ENCODE results near the gene PITX3.
"Not testable (repeated sequence)": the region's sequence is repeated elsewhere in the genome, so short reads cannot be mapped to it uniquely, and the experiment has no call there.

The PITX3 gene

DNA sequence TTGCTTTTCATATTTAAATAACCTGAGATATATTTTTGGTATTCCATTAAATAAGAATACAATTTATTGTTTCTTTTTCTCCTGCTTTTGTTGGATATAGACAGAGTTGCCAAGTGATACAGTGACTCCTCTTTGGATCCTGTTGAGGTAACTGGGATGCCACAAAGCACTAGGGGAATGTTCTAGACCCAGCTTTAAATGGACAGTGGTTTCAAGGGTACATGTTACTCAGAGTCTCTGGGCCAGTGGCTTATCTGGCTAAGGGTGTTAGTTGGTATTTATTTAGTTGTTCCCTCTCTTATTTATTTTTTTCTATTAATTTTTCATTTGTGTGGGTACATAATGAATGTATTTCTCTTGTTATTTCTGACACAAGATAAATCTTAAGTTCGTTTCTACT lies 13.1 kb upstream of the PITX3 start:
- no peak for DNase-seq

DNA sequence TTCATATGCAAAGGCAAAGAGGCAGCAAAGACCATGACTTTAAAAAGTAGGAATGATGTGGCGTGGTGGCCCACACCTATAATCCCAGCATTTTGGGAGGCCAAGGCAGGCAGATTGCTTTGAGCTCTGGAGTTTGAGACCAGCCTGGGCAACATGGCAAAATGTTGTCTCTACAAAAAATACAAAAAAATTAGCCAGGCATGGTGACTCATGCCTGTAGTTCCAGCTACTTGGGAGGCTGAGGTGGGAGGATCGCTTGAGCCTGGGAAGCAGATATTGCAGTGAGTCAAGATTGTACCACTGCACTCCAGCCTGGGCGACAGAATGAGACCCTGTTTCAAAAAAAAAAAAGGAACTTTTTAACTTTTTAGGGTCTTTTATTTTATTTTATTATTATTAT lies 11.2 kb upstream of the PITX3 start:
- DNase-seq: not testable (repeated sequence)

DNA sequence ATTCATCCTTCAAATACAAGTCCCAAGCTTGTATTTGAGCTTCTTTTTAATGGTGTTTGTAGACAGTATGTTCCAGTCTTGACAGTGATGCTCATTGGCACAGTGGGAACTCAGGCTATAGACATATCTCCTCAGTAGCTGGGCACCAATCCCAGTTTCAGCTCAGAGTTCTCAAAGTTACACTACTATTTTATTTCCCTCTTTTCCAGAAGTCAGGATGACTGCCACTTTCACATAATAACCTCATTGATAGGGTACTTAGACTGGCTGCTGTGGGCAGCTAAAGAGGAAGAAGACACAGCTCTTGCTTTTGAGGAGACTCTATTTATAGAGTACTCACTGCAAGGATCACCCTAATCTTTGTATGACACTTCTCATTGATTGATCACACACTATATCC lies 6.4 kb upstream of the PITX3 start:
- no peak for DNase-seq

DNA sequence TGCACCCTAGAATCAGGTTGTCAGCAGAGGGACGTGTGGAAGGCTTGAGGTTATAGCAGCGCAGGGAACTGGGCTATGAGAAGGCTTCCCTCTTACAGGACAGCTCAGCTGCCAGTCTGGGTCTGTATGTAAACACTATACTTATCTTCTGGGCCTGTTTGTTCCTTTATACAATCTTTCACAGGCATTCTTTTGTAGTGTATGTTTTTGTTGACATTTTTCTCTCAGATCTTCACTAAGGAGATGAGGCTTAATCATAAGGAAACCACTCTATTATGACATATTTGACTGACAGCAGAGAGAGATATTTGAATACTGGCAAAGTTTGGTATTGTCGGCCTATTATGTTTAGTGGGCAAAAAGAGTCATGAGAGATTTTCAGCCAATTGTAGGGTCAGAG lies 4.9 kb upstream of the PITX3 start:
- no peak for DNase-seq

DNA sequence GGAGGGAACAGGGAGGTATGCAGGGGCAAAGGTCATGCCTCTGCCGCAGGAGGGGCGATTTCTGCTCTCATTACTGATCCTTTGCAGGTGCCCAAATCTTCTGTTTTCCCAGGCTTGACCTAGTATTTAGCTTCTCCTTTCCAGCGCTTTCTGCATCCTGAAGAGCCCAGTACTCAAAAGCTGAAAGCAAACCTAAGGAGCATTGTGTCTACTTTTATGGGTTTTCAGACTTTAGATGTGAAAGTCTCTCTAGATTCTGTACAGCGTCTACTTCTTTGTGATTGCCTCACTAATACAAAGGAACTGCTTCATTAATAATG lies 4.6 kb upstream of the PITX3 start:
- DNase-seq: no peak

DNA sequence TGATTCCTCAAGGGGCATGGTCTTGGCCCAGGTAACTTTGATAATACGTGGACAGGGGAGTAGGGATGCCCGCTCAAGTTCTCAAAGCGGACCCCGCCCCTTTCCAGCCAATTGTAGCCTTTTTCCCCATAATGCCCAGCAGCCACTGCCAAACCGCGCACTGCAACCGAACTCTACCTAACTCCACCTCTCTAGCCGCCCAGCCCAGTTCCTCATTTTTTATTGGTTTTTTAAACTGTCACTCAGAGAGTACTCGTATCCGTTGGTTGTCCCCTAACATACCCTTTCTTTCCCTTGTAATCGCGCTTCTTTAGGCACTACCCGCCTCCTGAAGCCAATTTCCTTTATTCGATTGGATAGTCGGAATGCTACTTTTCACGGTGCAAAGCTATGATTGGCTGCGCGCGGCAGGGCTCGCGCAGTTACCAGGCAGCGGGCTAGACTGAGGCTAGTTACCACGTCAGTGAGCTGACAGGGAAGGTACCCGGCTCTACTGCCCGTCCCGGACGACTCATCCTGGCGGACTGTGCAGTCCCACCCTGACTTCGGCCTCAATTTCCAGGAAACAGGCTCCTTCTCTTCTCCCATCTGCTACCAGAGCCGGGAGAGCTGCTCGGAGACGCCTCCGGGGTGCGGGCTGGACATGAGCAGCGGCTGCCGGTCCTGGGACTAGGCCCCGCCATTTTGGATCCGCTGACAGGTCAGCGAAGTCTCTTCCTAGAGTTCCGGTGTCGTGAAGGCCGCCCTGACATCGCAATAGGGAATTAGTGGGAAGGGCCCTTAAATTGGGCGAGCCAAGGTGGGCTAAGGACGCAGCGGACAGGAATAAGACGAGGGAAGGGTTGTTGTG lies 4.0 kb upstream of the PITX3 start, which contains the start of gene GBF1:
Gene GBF1 (plus strand): TSS at position 451 of the 850 bp plus-strand sequence. CDS start 13,407 bp downstream, outside the sequence.
- DNase-seq: peak; percentile 99 to 100

DNA sequence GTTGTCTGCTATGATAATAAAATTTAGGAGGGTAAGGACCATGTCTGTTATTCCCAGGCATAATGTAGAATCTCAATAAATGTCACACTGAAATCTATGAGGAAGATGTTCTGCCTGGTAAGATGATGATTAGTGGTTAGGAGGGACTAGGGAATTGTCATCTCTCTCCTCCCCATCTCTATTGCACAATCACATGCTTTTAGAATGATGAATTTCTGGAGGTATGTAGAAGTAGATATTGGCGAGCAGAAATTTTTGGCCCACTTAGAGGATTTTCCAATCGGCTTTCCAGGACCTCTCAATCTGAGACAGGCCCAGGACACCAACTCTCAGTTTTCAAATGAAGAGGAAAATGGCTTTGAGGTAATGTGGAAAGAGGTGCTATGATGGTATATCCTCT lies 2.0 kb upstream of the PITX3 start:
- DNase-seq: peak; percentile 16 to 31

DNA sequence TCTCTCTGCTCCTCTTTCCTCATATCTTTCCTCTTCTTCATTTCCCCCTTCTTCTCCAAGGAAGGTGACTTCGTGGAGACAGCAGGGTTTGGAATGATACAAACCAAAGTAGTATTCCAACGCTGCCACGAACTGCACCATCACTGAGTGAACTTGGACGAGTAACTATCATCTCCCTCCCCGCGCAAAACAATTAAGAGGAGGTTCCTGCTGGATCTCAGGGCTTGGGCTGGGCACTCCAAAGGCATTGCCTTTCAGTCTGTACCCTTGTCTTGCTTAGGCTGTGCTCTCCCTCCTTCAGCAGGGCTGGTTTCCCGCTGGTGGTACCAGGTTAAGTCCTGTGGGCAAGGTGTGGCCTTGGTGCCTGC lies 790 bp upstream of the PITX3 start:
- no peak for DNase-seq

DNA sequence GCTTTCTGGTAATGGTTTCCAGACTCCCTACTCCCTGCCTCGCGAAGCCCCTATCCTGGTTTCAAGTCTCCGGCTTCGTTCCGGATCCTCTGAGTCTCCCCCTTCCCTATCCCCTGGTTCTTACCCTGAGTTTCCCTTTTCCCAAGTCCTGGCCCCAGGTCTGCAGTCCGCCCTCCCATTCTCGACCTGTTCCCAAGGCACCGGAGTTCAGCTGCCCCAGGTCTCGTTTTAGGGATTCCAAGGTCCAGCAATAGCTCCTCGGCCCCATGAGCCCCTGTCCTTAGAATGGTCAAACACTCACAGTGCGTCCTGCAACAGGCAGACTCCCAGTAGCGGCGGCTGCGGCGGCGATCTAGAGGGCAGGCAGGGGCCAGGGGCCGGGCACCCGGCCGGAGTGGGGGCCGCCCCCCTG lies 274 bp downstream of the PITX3 start:
- no peak for DNase-seq

DNA sequence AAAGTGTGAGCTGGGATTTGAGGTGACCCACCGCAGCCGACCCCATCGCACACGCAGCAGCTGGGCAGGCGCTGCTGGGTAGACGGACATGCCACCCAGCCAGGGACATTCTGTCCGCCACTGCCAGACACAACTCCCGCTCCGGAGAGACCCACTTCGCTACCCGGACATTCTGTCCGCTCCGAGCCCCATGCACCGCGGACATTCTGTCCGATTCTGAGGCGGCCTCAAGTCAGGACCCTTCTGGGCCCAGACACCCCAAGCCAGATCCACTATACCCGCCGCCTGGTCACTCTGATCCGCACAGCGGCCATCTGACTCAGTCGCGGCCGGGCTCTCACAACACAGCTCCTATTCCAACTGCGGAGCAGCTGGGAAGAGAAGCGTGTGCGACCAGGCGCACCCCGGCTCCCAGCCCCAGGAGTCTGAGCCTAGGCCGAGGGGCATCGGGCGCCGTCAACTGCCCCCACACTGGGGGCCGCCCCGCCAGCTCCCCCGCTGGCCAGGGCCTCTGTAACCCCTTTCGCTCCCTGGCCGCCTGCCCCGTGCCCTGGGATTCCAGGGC lies 763 bp downstream of the PITX3 start:
- no peak for DNase-seq

DNA sequence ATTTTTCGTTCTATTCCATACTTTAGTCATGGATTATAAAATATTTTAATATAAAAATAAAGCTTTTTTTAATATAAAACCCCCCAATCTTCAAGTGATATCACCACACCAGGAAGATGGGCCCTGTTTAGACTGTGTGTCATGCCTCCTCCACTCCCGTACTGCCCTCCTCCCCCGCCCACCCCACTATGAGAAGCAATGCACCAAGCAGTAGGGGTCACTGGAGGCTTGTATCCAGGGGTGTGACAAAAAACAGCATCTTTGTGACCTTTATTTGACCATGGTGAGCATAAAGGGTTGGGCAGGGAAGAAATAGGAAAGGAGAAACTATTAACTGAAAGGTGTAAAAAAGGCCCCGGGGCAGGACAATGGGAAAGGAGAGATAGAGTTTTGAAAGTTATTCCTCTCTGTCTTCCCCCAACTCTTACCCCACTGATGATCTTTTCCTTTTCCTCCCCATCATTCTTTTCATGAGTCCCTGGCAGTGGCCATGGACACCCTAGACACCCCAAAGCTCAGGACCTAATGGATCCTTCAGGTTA lies 3.5 kb downstream of the PITX3 start:
- no peak for DNase-seq

DNA sequence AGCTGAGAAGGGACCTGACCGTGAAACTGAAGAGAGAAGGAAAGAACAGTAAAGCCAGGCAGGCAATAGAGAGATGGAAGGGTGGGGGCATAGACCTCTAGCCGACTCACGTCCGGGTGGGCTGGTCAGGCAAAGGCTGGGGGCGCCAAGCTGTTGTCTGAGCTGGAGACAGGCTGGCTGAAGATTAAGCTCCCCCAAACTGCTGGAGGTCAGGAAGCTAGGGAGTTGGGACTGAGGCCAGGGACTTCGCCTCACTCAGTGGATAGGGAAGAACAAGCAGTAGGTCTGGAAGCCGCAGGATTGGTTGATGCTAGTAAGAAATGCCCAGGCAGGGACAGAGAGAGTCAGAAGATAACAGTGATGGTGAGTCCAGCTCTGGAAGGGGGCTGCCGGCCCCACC lies 5.3 kb downstream of the PITX3 start:
- no peak for DNase-seq

DNA sequence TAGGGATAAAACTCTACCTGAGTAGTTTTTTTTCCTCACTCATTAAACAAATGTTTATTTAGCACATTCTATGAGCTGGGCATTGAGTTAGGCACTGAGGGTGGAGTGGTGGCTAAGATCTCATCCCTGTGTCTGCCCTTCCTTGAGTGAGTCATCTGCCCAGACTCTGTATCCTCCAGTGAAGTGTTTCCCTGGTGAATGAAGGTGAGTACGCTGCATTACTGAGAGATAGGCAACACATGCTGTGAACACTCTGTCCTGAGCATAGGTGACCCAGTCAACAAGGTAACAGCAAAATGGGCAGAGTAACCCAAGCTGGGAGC lies 5.8 kb downstream of the PITX3 start:
- no peak for DNase-seq

DNA sequence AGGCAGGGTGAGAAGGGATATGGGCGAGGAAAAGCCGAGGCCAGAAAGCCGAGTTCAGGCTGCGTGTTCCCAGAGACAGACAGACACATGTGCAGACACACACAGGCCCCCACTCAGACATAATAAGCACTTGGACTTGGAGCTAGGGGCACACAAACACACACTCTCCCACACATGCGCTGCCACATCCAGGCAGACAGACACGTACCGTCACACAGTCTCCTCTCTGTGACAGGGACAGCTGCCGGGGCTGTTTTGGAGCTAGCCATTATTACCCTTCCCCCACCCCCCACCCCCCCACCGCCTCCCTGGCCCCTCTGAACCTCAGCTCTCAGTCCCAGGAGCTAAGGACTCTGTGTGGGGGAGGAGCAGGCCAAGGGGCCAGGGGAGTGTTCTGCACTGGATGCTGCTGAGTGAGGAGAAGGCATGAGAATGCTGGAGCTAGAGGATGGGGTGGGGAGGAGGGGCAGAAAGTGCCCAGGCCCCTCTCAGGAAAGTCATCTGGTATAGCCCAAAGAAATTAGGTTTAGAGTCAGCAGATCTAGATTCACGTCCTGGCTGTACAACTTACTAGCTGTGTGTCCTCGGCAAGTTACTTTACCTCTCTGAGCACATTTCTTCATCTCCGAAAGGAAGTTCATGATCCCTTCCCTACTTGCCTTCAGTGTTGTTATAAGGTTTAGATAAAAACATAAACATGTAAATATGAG lies 6.3 kb downstream of the PITX3 start:
- DNase-seq: no peak

DNA sequence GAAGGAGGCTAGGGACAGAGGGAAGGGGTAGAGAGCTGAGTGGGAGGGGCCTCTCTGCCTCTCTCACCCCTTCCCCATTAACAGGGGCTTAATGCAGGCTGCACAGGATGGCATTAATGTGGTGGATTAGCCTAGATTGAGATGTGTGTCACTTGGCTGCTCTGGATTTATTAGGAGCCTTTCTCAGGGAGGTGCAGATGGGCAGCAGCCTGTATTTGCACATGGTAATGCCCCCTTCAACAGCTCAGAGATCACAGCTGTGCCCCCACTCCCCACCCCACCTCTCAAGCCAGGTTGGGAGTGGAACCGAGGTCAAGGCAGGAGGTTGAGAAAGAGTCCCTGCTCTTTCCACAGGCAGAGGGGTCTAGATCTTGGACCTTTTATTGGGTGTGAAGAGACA lies 7.3 kb downstream of the PITX3 start:
- DNase-seq: no peak

DNA sequence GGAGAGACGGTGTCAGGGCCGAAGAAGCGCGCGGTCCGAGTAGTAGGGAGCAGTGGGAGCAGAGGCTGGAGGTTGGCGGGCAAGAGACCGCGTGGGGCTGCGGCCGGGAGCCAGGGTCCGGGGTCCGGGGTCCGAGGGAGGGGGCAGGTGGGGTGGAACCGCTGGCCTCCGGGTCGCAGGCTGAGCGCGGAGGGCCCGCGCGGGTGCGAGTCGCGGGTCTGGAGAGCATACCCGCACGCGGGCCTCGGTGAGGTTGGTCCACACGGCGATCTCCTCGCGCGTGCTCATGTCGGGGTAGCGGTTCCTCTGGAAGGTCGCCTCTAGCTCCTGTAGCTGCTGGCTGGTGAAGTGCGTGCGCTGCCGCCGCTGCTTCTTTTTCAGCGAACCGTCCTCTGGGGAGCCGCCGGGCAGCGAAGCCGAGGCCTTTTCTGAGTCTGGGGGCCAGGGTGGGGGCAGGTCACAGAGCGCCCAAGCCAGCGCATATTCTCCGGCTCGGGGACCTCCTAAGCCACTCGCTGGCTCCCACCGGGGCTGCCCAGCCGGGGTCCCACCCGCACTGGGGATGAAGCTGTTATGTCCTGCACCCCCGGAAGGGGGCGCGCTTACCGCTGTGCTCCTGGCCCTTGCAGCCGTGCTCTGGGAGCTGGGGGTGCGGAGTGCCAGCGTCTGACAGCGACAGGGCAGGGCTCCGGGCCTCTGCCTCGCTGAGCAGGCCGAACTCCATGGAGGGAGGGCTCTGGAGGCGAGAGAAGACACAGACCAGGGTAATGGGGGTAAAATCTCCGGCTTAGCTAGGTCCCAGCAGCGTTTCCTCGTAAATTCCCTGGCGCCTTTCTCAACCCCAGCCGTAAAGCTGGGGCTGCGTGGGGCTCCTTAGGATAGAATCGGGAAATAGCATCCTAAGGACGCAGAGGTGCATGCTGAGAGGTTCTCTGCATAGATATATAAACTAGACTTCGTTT lies 9.7 kb downstream of the PITX3 start:
- peak in 1 of 2 experiments; percentile 24 for DNase-seq

DNA sequence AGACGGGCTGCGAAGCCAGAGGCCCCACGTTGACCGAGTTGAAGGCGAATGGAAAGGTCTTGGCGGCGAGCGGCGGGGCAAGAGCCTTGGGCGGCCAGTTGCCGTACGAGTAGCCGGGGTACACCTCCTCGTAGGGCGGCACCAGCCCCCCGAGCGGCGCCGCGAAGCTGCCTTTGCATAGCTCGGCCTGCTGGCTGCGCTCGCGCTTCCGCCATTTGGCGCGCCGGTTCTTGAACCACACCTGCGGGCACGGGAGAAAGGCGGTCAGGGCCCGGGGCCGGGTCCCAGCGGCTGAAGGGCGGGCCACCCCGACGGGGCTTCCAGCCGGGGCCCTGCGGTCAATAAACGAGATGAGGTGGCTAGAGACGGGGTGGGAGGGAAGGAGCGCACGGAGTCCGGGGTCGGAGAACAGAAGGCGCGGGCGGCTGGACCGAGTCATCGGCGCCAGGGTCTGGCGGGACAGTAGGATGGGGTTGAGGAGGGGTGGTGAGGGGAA lies 10.4 kb downstream of the PITX3 start:
- no peak for DNase-seq

DNA sequence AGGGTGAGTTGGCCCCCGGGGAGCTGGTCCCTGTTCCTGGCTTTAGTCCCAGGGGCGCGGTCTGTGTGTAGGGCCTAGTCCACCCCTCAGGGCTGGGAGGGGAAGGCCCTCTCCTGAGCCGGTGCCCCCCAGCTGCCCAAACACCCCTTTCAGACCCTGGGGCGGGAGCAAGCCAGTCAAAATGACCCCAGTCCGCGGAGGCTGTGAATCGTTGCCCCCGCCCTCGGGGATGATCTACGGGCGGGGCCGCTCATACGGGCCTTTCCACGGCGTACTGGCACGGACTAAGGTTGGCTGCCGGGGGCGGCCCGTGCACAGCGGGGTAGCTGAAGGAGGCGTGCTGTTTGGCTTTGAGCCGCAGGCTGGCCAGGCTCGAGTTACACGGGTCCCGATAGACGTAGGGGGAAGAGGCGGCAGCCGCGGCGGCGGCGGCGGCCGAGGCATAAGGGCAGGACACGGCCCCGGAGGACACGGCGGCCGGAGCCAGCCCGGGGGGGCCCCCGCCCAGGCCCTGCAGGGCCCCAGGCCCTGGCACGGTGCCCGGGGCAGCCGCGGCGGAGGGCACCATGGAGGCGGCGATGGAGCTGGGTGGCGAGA lies 10.9 kb downstream of the PITX3 start:
- DNase-seq: no peak

DNA sequence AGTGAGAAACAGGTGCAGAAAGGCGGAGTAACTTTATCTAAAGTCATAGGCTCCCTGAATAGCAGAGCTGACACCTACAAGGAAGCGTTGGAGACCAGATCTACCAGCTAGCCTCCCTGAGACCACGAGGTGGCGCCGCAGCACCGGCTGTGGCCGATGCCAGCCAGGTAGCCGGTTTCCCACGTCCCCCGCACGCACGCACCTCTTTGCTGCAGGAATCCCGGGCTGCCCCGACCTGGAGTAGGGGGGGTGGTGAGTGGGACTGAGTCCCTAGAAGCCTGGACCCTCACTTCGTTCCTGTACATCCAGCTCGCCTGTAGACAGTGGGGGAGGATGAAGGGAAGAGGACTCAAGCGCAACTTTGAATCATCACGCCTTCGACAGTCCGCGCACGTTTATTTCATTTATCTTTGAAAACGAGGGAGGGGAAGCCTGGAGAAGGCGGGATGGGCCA lies 11.5 kb downstream of the PITX3 start:
- peak; percentile 33 to 46 for DNase-seq

DNA sequence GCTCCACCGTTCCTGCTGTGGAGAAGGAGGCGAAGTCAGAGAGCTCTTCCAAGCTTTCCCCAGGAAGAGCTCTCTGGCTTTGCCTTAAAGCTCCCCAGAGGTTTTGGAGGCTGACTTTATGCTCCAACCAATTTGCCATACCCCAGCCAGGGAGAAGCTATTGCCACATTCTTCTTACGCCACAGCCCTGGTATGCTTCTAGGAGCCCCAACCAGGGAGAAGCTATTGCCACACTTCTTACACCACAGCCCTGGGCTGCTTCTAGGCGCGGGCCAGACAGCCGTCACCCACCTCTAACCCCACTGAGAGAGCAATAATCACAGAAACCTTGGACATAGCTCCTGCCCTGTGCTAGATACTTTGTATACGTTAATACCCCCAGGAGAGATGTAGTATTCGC lies 14.3 kb downstream of the PITX3 start:
- DNase-seq: no peak

DNA sequence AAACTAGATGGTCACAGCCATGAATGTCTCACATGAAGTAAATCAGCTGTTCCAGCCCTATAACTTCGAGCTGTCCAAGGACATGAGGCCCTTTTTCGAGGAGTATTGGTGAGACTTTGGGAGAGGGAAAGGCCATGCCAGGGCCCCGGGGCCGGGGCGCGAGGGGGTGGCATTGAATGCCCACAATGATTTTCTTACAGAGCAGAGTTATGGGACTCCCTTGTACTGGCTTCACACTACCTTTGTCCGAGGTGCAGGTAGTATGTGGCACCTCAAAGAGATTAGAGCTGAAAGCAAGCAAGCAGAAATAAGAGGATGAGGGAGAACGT lies 14.8 kb downstream of the PITX3 start:
- no peak for DNase-seq
